Hematopoietic multipotent progenitor cell treated with erythropoietin and hydrocortisone succinate and interleukin-3 and kit ligand, for 17 days (in vitro differentiated cells): ENCODE results near the gene NOX5.
A peak's percentile ranks its signal among the peaks of the same experiment; 100 is the strongest.
"Not testable (repeated sequence)": the region's sequence is repeated elsewhere in the genome, so short reads cannot be mapped to it uniquely, and the experiment has no call there.

Experiments
- DNase-seq: peaks from one replicate; pipeline ENCODE4 v3.0.0-alpha.2; 2015; ENCODE audit warnings: low spot score

Gene NOX5, protein sequence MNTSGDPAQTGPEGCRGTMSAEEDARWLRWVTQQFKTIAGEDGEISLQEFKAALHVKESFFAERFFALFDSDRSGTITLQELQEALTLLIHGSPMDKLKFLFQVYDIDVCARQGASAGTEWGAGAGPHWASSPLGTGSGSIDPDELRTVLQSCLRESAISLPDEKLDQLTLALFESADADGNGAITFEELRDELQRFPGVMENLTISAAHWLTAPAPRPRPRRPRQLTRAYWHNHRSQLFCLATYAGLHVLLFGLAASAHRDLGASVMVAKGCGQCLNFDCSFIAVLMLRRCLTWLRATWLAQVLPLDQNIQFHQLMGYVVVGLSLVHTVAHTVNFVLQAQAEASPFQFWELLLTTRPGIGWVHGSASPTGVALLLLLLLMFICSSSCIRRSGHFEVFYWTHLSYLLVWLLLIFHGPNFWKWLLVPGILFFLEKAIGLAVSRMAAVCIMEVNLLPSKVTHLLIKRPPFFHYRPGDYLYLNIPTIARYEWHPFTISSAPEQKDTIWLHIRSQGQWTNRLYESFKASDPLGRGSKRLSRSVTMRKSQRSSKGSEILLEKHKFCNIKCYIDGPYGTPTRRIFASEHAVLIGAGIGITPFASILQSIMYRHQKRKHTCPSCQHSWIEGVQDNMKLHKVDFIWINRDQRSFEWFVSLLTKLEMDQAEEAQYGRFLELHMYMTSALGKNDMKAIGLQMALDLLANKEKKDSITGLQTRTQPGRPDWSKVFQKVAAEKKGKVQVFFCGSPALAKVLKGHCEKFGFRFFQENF

GRCh38 chr15:69014454-69014853, at the start of gene NOX5:
Gene NOX5 (plus strand): TSS chr15:69014695. CDS start chr15:69014736, 41 bp downstream.
- DNase-seq, result no peak

GRCh38 chr15:68966996-68967395, 47.5 kb upstream of the NOX5 start:
- DNase-seq, result no peak

DNA sequence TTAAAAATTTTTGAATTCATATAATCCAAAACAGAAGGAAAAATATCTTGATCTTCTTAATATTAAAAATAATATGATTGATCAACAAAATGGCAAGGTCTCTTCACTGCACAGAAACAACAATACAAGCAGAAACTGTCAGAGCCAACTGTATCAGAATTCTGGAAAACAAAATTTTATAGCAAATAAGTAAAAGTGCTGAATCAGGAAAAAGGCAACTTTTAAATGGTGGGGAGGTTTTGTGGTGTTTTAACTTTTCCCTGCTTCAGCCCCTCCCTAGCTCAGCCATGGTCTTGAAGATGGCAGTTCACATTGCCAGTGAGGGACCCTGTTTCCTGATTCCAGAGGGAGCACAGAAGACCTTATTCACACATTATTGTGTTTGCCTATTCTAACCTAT, 46.5 kb upstream of the NOX5 start:
- no peak for DNase-seq

- no peak for DNase-seq
Measured at GRCh38 chr15:68969298-68969697, 45.2 kb upstream of the NOX5 start.

GRCh38 chr15:68972201-68973065, 42.1 kb upstream of the NOX5 start:
- no peak for DNase-seq

DNA sequence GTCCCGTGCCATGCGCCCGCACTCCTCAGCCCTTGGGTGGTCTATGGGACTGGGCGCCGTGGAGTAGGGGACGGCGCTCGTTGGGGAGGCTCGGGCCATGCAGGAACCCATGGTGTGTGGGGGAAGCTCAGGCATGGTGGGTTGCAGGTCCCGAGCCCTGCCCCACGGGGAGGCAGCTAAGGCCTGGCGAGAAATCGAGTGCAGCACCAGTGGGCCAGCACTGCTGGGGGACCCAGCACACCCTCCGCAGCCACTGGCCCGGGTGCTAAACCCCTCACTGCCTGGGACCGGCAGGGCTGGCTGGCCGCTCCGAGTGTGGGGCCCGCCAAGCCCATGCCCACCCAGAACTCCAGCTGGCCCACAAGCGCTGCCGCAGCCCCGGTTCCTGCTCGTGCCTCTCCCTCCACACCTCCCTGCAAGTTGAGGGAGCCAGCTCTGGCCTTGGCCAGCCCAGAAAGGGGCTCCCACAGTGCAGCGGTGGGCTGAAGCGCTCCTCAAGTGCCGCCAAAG, 38.8 kb upstream of the NOX5 start:
- not testable (repeated sequence) for DNase-seq

- not testable (repeated sequence) for DNase-seq
Measured at GRCh38 chr15:68977426-68977825, 37.1 kb upstream of the NOX5 start.

DNA sequence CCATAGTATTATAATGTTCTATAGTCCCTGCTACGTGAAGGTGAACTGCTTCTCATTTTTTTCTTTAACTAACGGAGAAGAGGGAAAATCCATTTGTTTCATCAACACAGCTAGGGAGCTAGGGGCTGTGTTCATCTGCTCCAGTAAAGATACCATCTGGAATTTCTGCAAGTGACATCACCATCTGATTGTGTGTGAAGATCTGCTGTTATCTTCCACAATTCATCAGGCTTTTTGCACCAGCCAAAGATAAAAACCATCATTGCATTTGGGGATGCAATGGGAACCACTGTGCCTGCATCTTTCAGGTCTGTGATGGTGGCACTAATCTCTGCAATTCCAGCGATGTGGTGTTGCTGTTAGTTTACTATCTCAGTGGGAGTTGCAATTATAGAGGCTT, 35.5 kb upstream of the NOX5 start:
- no peak for DNase-seq

DNA sequence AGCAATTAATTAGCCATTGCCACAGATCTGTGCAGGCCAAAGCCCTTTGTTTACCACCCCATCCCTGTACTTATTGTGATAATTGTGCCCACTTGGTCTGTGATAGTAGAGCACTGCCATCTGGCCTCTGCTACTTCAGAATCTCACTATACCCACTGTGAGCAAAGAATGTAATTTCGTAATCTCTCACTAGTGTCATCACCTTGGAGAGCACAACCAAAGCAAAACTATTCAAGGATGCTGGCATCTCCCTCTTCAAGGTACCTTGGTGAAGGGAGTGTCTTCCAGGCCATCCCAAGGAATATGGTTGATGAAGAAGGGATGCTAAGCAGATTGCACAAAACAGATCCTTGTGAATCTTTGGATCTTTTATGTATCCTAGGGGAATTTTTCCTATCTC, 34.7 kb upstream of the NOX5 start:
- DNase-seq, result no peak

- DNase-seq, result no peak
Measured at GRCh38 chr15:68980786-68981185, 33.7 kb upstream of the NOX5 start.

DNA sequence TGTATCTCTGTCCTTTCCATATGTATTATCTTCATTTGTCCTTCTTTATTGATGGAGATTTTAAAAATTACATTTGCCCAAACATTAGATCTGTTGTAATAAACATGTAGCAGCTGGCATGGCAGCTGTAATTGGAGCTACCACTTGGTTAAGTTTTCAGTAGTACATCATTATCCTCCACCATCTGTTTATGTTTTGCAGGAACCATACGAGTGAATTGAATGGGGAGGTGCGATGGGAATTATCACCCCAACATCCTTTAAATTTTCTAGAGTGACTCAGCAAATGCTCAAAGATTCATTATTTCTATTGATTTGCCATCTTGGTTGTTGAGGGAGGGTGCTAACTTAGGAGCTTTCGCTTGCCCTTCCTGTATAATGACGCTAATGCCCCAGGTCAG, 32.6 kb upstream of the NOX5 start:
- no peak for DNase-seq

- DNase-seq, result peak; percentile 46
Measured at GRCh38 chr15:68982976-68983563, 31.4 kb upstream of the NOX5 start.

GRCh38 chr15:68983961-68984481, 30.5 kb upstream of the NOX5 start:
- DNase-seq, result peak; percentile 59

- no peak for DNase-seq
Measured at GRCh38 chr15:68984586-68984985, 29.9 kb upstream of the NOX5 start.

DNA sequence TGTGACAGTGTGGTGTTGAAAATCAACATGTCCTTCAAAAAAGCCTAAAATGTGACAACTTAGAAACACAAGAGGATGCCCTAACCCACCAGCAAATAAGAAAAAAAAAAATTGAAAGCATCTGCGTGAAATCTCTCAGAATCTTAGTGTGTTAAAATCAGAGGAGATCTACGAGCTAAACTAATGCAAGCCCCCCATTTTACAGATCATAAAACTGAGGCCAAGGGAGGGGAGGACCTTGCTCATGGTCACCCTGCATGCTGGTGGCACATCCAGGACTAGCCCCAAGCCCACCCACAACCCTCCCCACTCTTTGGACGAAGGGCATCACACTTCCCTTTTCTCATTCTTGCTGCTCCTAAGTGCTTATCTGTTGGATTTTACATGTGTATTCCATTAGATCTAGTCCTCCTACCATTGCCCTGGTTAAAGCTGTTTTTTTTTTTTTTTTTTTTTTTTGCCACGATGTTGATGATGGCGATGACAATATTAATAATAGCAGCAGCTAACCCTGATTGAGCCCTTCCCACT, 29.1 kb upstream of the NOX5 start:
- DNase-seq, result no peak

GRCh38 chr15:68986322-68986721, 28.2 kb upstream of the NOX5 start:
- DNase-seq, result no peak

- no peak for DNase-seq
Measured at GRCh38 chr15:68987120-68987519, 27.4 kb upstream of the NOX5 start.

- DNase-seq, result no peak
Measured at GRCh38 chr15:68987676-68988075, 26.8 kb upstream of the NOX5 start.

DNA sequence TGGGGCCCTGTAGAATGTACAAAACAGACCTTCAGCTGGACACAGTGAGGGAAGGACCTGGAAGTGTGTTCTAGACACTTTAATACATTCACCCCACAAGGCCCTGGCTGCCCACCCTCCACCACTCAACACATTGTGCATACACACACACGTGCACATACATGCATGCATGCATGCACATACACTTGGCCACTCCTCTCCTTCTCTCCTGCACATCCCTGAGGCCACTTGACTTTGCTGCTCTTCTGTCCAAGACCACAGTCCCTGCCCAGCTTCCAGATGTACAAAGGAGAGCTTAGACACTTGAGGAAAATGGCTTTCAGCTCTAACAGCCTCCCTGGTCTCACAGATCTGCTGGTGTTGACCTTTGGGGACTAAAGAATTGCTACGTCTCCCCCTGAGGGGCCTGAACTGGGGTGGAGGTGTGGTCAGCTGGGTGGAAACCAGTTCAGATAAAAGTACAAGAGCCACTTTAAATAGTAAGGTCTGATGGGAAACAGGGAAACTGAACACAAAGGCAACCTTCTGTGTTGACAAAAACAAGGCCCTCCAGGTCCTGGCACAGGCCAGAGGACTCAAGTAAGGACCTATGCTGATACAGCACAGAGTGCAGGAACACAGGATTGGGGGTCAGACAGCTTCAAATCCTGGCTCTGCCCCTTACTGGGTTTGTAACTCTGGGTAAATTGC, 24.8 kb upstream of the NOX5 start:
- DNase-seq, result peak; percentile 12

GRCh38 chr15:68990231-68990991, 24.1 kb upstream of the NOX5 start:
- peak; percentile 23 for DNase-seq
